Esophagus muscularis mucosa (tissue), 4 donors: Measurements from ENCODE around the gene ETV3.

ENCODE experiments used
- EP300 ChIP-seq: sonication (generic); formaldehyde crosslinking; IDR thresholded peaks from one replicate; pipeline ENCODE4 v1.6.1; 2017; ENCODE audit warnings: antibody characterized with exemption
- POLR2A ChIP-seq: fragments of 450-650 bp; IDR thresholded peaks from one replicate; pipeline ENCODE4 v1.6.1; 2017; ENCODE audit warnings: antibody characterized with exemption, moderate library complexity, mild to moderate bottlenecking, low read depth
- POLR2AphosphoS5 ChIP-seq, 2 donors: sonication (generic); formaldehyde crosslinking; IDR thresholded peaks; one replicate each; pipeline ENCODE4 v1.6.1; 2017; ENCODE audit warnings: antibody characterized with exemption in 2 of 2
- TF ChIP-seq, protein P1 (sequence below), 3 experiments: fragments of 200-600 bp in 2 of 3; fragments of 450-650 bp in 1 of 3; sonication (generic) in 2 of 3; IDR thresholded peaks; one replicate each; pipeline ENCODE4 v1.5.1; 2017 to 2019; ENCODE audit warnings: antibody characterized with exemption in 3 of 3, mild to moderate bottlenecking in 2 of 3, moderate library complexity in 1 of 3

- TF ChIP-seq EP300 (no peak), POLR2A (no peak), POLR2AphosphoS5 (IDR thresholded peaks at IDR 0.05) (no peak)
- TF ChIP-seq, protein P1, sequence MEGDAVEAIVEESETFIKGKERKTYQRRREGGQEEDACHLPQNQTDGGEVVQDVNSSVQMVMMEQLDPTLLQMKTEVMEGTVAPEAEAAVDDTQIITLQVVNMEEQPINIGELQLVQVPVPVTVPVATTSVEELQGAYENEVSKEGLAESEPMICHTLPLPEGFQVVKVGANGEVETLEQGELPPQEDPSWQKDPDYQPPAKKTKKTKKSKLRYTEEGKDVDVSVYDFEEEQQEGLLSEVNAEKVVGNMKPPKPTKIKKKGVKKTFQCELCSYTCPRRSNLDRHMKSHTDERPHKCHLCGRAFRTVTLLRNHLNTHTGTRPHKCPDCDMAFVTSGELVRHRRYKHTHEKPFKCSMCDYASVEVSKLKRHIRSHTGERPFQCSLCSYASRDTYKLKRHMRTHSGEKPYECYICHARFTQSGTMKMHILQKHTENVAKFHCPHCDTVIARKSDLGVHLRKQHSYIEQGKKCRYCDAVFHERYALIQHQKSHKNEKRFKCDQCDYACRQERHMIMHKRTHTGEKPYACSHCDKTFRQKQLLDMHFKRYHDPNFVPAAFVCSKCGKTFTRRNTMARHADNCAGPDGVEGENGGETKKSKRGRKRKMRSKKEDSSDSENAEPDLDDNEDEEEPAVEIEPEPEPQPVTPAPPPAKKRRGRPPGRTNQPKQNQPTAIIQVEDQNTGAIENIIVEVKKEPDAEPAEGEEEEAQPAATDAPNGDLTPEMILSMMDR (IDR thresholded peaks at IDR 0.05) = no peak
These were observed 45.7 kb upstream of the ETV3 start for GRCh38 chr1:157183870-157184269.
